SK-N-MC (cell line): ENCODE data around the gene MACF1.

Experiments used
- DNase-seq: peaks from one replicate; pipeline ENCODE4 v3.0.0-alpha.2; 2011; ENCODE audit warnings: low read depth, low spot score
- H3K27ac ChIP-seq: fragments of 200-600 bp; sonication (generic); 2 replicates; pipeline ENCODE4 v1.5.1; 2016; ENCODE audit warnings: mixed run types
- H3K36me3 ChIP-seq: fragments of 200-600 bp; sonication (generic); 2 replicates; pipeline ENCODE4 v1.6.1; 2017; ENCODE audit warnings: antibody characterized with exemption, low read length, mixed read lengths; ENCODE audit not compliant: insufficient read depth
- H3K4me3 ChIP-seq: fragments of 200-600 bp; sonication (generic); 2 replicates; pipeline ENCODE4 v1.5.1; 2016
- H3K9ac ChIP-seq: fragments of 200-600 bp; sonication (generic); 2 replicates; pipeline ENCODE4 v1.8.0; 2017; ENCODE audit warnings: mixed run types, mixed read lengths; ENCODE audit not compliant: insufficient read length
- H3K9me3 ChIP-seq: fragments of 200-600 bp; sonication (generic); 2 replicates; pipeline ENCODE4 v1.6.1; 2017; ENCODE audit warnings: low read depth, mild to moderate bottlenecking, antibody characterized with exemption, low read length, moderate library complexity, mixed read lengths
- EZH2 ChIP-seq: fragments of 200-600 bp; sonication (generic); IDR thresholded peaks from one replicate; pipeline ENCODE4 v1.6.1; 2017; ENCODE audit warnings: antibody characterized with exemption
- FOXP2 ChIP-seq: optimal IDR thresholded peaks from 2 replicates; pipeline ENCODE3; 2011; ENCODE audit warnings: mild to moderate bottlenecking, moderate library complexity; ENCODE audit not compliant: insufficient read depth; ENCODE audit errors: extremely low read length, control extremely low read depth
- POLR2AphosphoS5 ChIP-seq: IDR thresholded peaks from 2 replicates; pipeline ENCODE4 v1.6.1; 2012; ENCODE audit warnings: mild to moderate bottlenecking, low read depth, low read length, borderline replicate concordance

MACF1 gene

GRCh38 chr1:39164256-39164655, 40.2 kb upstream of the MACF1 start:
- Histone ChIP-seq H3K36me3 (no peaks in the 10 kb centered on the region), H3K27ac (no peak overlapping the region), H3K9me3 (no peaks in the 10 kb centered on the region), H3K9ac (no peak overlapping the region), H3K4me3 (no peak overlapping the region)
- no peak for TF ChIP-seq FOXP2
- TF ChIP-seq POLR2AphosphoS5 = no peak
- no peak for TF ChIP-seq EZH2
- DNase-seq = no peak

GRCh38 chr1:39165049-39165448, 39.4 kb upstream of the MACF1 start:
- Histone ChIP-seq H3K9me3 (no peaks in the 10 kb centered on the region), H3K4me3 (no peak overlapping the region), H3K9ac (no peak overlapping the region), H3K27ac (no peak overlapping the region), H3K36me3 (no peaks in the 10 kb centered on the region)
- no peak for DNase-seq
- TF ChIP-seq POLR2AphosphoS5 (no peak), FOXP2 (no peak), EZH2 (no peak)

GRCh38 chr1:39165488-39165887, 39.0 kb upstream of the MACF1 start:
- H3K9ac ChIP-seq = no peak overlapping the region
- no peak overlapping the region for H3K4me3 ChIP-seq
- no peak overlapping the region for H3K27ac ChIP-seq
- no peaks in the 10 kb centered on the region for H3K9me3 ChIP-seq
- no peaks in the 10 kb centered on the region for H3K36me3 ChIP-seq
- no peak for TF ChIP-seq FOXP2
- TF ChIP-seq EZH2 = no peak
- TF ChIP-seq POLR2AphosphoS5 = no peak
- DNase-seq = no peak

- H3K9ac ChIP-seq = no peak overlapping the region
- H3K4me3 ChIP-seq = no peak overlapping the region
- no peak for DNase-seq
- no peaks in the 10 kb centered on the region for H3K36me3 ChIP-seq
- TF ChIP-seq POLR2AphosphoS5 (no peak), FOXP2 (no peak), EZH2 (no peak)
- H3K27ac ChIP-seq = no peak overlapping the region
- H3K9me3 ChIP-seq = no peaks in the 10 kb centered on the region
Observed at GRCh38 chr1:39167632-39168209, 36.8 kb upstream of the MACF1 start.

- no peak for DNase-seq
- Histone ChIP-seq H3K36me3 (no peaks in the 10 kb centered on the region), H3K9me3 (no peaks in the 10 kb centered on the region), H3K9ac (no peak overlapping the region), H3K4me3 (no peak overlapping the region), H3K27ac (no peak overlapping the region)
- TF ChIP-seq EZH2 (no peak), POLR2AphosphoS5 (no peak), FOXP2 (no peak)
Observed at GRCh38 chr1:39168301-39169080, 36.0 kb upstream of the MACF1 start.

- no peak overlapping the region for H3K9ac ChIP-seq
- TF ChIP-seq POLR2AphosphoS5 (no peak), FOXP2 (no peak), EZH2 (no peak)
- no peak for DNase-seq
- no peak overlapping the region for H3K4me3 ChIP-seq
- H3K27ac ChIP-seq = no peak overlapping the region
- no peaks in the 10 kb centered on the region for H3K9me3 ChIP-seq
- no peaks in the 10 kb centered on the region for H3K36me3 ChIP-seq
Observed at GRCh38 chr1:39170731-39171667, 33.5 kb upstream of the MACF1 start.

- DNase-seq = no peak
- no peak for TF ChIP-seq FOXP2
- no peak for TF ChIP-seq POLR2AphosphoS5
- TF ChIP-seq EZH2 = no peak
Observed at GRCh38 chr1:39173119-39173994, 31.1 kb upstream of the MACF1 start.

More at GRCh38 chr1:39173119-39173994, 31.1 kb upstream of the MACF1 start:
- no peak overlapping the region for H3K4me3 ChIP-seq
- no peak overlapping the region for H3K9ac ChIP-seq
- no peaks in the 10 kb centered on the region for H3K9me3 ChIP-seq
- H3K36me3 ChIP-seq = no peaks in the 10 kb centered on the region
- H3K27ac ChIP-seq = no peak overlapping the region
